GM12872 (cell line): ENCODE data around the gene HIC1.
A peak's percentile ranks its signal among the peaks of the same experiment; 100 is the strongest.

ENCODE experiments used
- CTCF ChIP-seq: IDR thresholded peaks from 3 replicates; pipeline ENCODE4 v1.5.1; 2011; ENCODE audit warnings: low read depth, mild to moderate bottlenecking, low read length, moderate library complexity; ENCODE audit not compliant: insufficient read depth

Gene HIC1

GRCh38 chr17:2090804-2091534 lies 36.1 kb downstream of the HIC1 start:
- TF ChIP-seq CTCF, result no peak

GRCh38 chr17:2092253-2092652 lies 37.4 kb downstream of the HIC1 start:
- TF ChIP-seq CTCF, result peak; percentile 23; the same call in 2 of the 3 replicates

GRCh38 chr17:2093349-2093748 lies 38.4 kb downstream of the HIC1 start:
- no peak for TF ChIP-seq CTCF

- peak; percentile 71 for TF ChIP-seq CTCF
These were observed 40.1 kb downstream of the HIC1 start for GRCh38 chr17:2094891-2095535.

GRCh38 chr17:2095536-2095910 lies 40.6 kb downstream of the HIC1 start:
- no peak for TF ChIP-seq CTCF

- no peak for TF ChIP-seq CTCF
These were observed 46.8 kb downstream of the HIC1 start for GRCh38 chr17:2101448-2102257.
